ENCODE measurements around the gene PAX2.

PAX2 gene

GRCh38 chr10:100742076-100742771 lies 3.2 kb upstream of the PAX2 start:
- H3K27me3 Mint-ChIP-seq = peaks cover 59% of the 10 kb centered on the region

GRCh38 chr10:100742936-100743335 lies 2.4 kb upstream of the PAX2 start:
- H3K36me3 Mint-ChIP-seq = peaks cover 2% of the 10 kb centered on the region
- no peak overlapping the region for H3K4me3 Mint-ChIP-seq
- H3K4me1 Mint-ChIP-seq = peaks cover 39% of the 10 kb centered on the region

More at GRCh38 chr10:100742076-100742771, 3.2 kb upstream of the PAX2 start:
- no peaks in the 10 kb centered on the region for H3K9me3 Mint-ChIP-seq
- no peak overlapping the region for H3K4me3 Mint-ChIP-seq
- peaks cover 40% of the 10 kb centered on the region for H3K4me1 Mint-ChIP-seq
- no peak overlapping the region for H3K27ac Mint-ChIP-seq
- peaks cover 2% of the 10 kb centered on the region for H3K36me3 Mint-ChIP-seq

GRCh38 chr10:100743626-100744135 lies 1.7 kb upstream of the PAX2 start:
- H3K4me3 Mint-ChIP-seq = peak overlapping the region; percentile 42
- H3K27ac Mint-ChIP-seq = no peak overlapping the region
- peaks cover 53% of the 10 kb centered on the region for H3K27me3 Mint-ChIP-seq
- H3K9me3 Mint-ChIP-seq = no peaks in the 10 kb centered on the region
- H3K4me1 Mint-ChIP-seq = peaks cover 31% of the 10 kb centered on the region
- H3K36me3 Mint-ChIP-seq = peaks cover 2% of the 10 kb centered on the region

More at GRCh38 chr10:100742936-100743335, 2.4 kb upstream of the PAX2 start:
- Mint-ChIP-seq H3K27me3 (peaks cover 57% of the 10 kb centered on the region), H3K9me3 (no peaks in the 10 kb centered on the region), H3K27ac (no peak overlapping the region)

GRCh38 chr10:100744136-100744986 lies 1.0 kb upstream of the PAX2 start:
- Mint-ChIP-seq H3K27me3 (peaks cover 58% of the 10 kb centered on the region), H3K9me3 (no peaks in the 10 kb centered on the region), H3K36me3 (peaks cover 2% of the 10 kb centered on the region), H3K4me3 (peak overlapping the region; percentile 42), H3K27ac (peak overlapping the region; percentile 30), H3K4me1 (peaks cover 38% of the 10 kb centered on the region)

GRCh38 chr10:100745882-100746783 lies 751 bp downstream of the PAX2 start:
- H3K27ac Mint-ChIP-seq = no peak overlapping the region
- H3K36me3 Mint-ChIP-seq = peaks cover 2% of the 10 kb centered on the region

GRCh38 chr10:100746784-100747455 lies 1.5 kb downstream of the PAX2 start:
- Mint-ChIP-seq H3K36me3 (peaks cover 2% of the 10 kb centered on the region), H3K27me3 (peaks cover 50% of the 10 kb centered on the region), H3K4me1 (peaks cover 40% of the 10 kb centered on the region), H3K27ac (no peak overlapping the region), H3K9me3 (no peaks in the 10 kb centered on the region), H3K4me3 (peak overlapping the region; percentile 70)

More at GRCh38 chr10:100745882-100746783, 751 bp downstream of the PAX2 start:
- Mint-ChIP-seq H3K9me3 (no peaks in the 10 kb centered on the region), H3K27me3 (peaks cover 49% of the 10 kb centered on the region), H3K4me3 (peak overlapping the region; percentile 70), H3K4me1 (peaks cover 40% of the 10 kb centered on the region)

- peaks cover 55% of the 10 kb centered on the region for H3K27me3 Mint-ChIP-seq
- H3K27ac Mint-ChIP-seq = no peak overlapping the region
- peak overlapping the region; percentile 63 for H3K4me3 Mint-ChIP-seq
- no peaks in the 10 kb centered on the region for H3K9me3 Mint-ChIP-seq
- H3K4me1 Mint-ChIP-seq = peaks cover 40% of the 10 kb centered on the region
- H3K36me3 Mint-ChIP-seq = peaks cover 2% of the 10 kb centered on the region
Observed at GRCh38 chr10:100747456-100748230, 2.3 kb downstream of the PAX2 start.

- peaks cover 35% of the 10 kb centered on the region for H3K4me1 Mint-ChIP-seq
- H3K27ac Mint-ChIP-seq = no peak overlapping the region
- no peaks in the 10 kb centered on the region for H3K9me3 Mint-ChIP-seq
- peak overlapping the region; percentile 65 for H3K4me3 Mint-ChIP-seq
- H3K36me3 Mint-ChIP-seq = peaks cover 2% of the 10 kb centered on the region
- peaks cover 51% of the 10 kb centered on the region for H3K27me3 Mint-ChIP-seq
Observed at GRCh38 chr10:100748231-100749058, 3.1 kb downstream of the PAX2 start.

GRCh38 chr10:100749059-100749308 lies 3.6 kb downstream of the PAX2 start:
- Mint-ChIP-seq H3K27me3 (peaks cover 50% of the 10 kb centered on the region), H3K36me3 (peaks cover 2% of the 10 kb centered on the region), H3K4me3 (peak overlapping the region; percentile 65), H3K27ac (no peak overlapping the region), H3K9me3 (no peaks in the 10 kb centered on the region), H3K4me1 (peaks cover 30% of the 10 kb centered on the region)

GRCh38 chr10:100749309-100750217 lies 4.2 kb downstream of the PAX2 start:
- peak overlapping the region; percentile 43 for H3K27ac Mint-ChIP-seq
- peaks cover 47% of the 10 kb centered on the region for H3K27me3 Mint-ChIP-seq
- peak overlapping the region; percentile 65 for H3K4me3 Mint-ChIP-seq

GRCh38 chr10:100750291-100751210 lies 5.2 kb downstream of the PAX2 start:
- H3K27me3 Mint-ChIP-seq = peaks cover 52% of the 10 kb centered on the region
- no peaks in the 10 kb centered on the region for H3K9me3 Mint-ChIP-seq
- no peak overlapping the region for H3K27ac Mint-ChIP-seq
- H3K4me3 Mint-ChIP-seq = no peak overlapping the region
- peaks cover 25% of the 10 kb centered on the region for H3K4me1 Mint-ChIP-seq
- H3K36me3 Mint-ChIP-seq = peaks cover 2% of the 10 kb centered on the region

More at GRCh38 chr10:100749309-100750217, 4.2 kb downstream of the PAX2 start:
- peaks cover 2% of the 10 kb centered on the region for H3K36me3 Mint-ChIP-seq
- H3K4me1 Mint-ChIP-seq = peaks cover 25% of the 10 kb centered on the region
- no peaks in the 10 kb centered on the region for H3K9me3 Mint-ChIP-seq
